GM18909 (cell line): ENCODE measurements around the gene NOL4L.

ENCODE experiments used
- ATAC-seq: cut with Tn5 transposase; IDR thresholded peaks from one replicate; pipeline ENCODE4 v1.9.1; 2021; ENCODE audit warnings: mild to moderate bottlenecking; ENCODE audit not compliant: unreplicated experiment, poor library complexity

The NOL4L gene

DNA sequence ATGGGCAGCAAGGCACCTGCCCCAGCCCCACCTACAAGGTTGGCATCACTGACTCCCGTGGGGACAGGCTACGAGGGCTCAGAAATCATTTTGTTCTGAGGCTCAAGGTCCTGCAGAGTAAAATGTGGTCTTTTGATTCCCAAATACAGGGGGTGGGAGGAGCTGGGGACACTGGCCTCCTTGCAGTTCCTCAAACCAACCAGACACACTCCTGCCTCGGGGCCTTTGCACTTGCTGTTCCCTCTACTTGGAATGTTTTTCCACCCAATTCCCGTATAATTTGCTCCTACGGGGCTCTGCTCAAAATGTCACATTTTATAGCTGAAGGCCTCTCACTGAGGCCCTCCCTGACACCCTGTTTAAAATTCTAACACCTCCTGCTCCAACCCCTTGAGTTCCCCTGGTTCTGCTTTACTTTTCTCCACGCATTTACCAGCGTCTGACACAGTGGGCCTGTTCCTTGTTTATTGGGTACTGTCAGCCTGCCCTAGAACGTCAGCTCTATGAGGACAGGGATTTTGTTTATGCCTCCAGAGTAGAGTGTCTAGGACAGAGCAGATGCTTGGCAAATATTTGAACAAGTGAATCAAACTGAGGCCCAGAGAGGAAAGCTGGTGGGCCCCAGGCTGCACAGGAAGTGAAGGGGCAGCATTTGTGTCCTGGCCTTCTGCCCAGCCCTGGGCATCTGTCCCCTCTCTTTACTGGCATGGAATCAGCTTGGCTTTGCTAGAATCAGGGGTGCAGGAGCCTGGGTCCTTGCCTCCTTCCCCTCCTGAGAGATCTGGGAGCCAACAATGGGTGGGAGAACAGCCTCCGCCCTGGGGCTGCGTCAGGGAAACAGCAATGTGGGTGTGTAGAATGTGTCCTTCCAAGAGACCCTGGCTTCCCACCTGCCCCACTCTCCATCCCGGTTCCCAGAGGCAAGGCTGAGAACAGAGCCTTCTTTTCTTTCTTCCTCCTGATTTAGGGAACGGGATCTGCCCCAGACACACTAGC, 18.5 kb downstream of the NOL4L start:
- ATAC-seq, result no peak

DNA sequence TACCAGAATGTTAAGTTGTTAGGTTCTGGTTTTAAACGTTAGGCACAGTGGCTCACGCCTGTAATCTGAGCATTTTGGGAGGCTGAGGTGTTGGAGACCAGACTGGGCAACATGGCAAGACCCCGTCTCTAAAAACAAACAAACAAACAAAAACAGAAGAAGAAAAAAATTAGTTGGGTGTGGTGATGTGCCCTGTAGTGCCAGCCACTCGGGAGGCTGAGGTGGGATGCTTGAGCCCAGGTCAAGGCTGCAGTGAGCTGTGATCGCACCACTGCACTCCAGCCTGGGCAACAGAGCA, 19.4 kb downstream of the NOL4L start:
- ATAC-seq, result no peak

DNA sequence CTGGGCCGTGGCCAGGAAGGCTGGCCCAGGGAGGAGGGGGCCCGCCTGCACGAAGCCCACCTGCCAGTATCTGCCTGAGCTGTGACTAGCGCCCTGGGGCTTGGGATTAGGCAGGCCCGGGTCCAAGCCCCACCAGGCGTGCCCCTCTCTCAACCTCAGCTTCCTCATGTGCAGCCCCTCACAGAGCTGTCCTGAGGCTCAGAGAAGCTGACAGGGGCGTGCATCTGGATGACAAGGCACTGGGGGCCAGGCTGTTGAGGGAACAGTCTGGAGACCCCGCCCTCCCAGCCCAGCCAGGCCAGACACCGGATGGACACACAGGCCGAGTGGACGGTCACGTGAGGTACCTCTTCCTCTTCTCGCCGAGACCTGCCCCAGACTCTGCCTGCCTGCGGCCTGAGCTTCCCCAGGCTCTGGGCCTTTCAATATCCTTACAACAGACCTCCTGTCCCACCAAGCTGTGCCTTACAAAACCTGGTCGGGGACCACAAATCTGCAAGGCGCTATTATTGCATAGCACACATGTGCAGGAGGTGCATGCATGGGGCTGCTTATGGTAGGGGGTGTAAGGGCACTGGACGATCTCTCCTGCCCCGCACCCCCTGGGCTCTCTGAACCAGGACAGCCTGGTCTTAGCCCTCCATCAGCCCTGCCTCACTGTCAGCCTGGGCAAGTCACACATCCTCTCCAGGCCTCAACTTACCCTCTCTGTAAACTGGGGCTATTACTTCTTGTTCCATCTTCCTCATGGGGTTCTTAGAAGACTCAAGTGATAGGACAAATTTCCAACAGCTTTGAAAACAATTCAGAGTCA, 20.0 kb downstream of the NOL4L start:
- no peak for ATAC-seq

DNA sequence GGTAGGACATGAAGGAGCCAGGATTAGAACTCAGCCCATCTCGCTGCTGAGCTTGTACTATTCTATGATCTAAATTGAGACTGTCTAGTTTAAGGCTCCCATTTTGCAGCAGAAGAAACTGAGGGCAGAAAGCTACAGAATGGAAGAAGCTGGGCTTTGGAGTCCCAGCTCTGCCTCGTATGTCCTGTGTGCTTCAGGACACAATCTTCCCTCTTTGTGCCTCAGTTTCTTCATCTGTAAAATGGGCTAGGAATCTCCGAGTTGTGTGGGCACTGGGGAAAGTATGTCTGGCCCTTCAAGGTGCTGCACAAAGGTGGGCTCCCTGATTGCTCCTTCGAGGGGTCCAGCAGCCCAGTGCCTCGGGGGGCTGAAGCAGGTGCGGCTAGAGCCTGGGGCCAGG, 20.7 kb downstream of the NOL4L start:
- ATAC-seq, result no peak

DNA sequence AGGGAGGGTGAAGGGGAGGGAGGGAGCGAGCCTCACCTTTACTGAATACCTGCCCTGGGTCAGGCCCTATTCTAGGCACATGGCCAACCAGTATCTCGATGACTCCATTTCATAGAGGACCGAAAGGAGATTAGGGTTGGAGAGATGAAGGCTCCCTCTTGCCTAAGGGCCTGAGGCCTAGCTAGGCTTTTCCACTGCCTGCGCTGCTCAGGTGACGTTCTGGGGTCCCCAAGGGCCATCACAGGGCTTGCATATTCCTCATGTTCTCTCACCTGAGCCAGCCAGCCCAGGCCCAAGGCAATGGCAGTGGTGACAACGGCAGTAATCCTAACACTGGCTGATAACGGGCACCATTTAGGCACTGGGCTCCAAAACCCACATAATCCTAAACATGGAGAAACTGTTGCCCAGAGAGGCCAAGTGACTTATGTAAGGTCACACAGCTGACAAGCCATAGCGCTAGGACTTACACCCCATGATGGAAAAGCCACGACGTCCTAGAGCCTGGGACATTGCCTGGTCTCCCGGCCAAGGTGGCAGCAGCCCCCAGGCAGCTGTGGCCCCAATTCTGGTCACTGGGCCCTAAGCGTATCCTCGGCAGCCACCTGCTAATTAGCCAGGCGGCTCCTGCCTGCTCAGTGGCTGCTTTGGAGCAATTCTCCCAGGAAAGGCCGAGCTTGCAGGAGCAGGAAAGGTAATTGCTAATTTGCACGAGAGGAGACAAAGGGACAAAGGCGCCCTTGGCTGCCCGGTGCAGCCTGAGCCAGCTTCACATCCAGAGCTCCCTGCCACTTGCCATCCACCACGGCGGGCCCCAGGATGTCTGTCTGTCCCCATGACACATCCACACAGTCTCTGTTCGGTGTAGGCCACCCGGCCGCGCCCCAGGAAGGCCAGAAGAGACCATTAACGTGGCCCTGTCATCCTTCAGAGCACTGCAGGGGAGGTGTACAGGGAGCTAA, 21.5 kb downstream of the NOL4L start:
- no peak for ATAC-seq

DNA sequence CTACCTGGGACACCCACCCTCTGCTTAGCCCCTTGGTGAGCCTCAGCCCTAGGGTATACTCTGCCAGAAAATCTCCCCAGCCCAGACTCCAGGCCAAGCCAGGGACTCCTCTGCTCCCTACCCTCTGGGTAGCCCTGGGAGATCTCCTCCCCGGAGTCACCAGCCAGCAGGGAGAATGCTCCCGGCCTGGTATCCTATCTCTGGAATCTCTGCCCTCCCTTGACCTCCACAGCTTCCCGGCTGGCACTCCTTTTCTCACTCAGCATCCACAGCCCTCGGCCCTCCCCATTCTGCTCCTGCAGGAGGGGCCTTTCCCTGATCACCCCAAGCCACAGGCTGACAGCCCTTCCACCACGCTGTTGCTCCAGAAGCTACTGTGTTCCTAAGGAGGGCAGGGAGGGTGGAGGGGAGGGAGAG, 22.6 kb downstream of the NOL4L start:
- no peak for ATAC-seq

DNA sequence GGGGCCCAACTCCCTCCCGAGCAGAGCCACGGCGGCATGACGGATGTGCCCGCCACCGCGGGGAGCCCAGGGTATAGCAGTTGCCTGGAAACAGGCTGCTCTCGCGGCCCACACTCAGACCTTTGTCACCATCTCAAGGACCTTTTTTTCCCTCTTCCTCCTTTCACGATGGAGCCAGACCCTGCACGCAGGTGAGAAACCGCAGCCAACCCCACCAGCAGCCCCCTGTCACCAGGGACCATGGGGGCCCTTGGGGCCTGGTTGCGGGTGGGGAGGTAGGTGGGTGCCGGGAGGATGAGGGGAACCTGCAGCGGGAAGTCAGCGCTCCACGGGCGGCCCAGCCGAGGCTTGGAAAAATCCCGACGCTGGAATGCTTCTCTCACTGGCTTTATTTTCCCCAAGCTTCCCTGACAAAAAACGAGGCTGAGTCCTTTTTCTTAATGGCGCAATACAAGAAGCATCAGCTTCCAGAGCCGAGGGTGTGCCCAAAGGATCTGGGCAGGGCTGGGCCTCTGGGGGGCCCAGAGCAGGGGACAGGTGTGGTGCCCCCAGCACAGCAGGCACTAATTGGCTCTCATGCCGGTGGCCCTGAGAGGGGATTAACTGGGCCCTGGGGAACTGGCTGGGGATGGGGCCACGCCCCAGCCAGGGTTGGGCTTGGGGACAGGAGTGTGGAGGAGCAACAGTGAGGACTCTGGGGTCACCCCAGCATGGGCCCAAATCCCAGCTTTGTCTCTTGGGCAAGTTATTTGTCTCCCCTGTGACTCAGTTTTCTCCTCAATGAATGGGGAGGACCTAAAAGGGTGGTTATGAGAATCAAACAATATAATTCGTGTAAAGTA, 23.9 kb downstream of the NOL4L start:
- no peak for ATAC-seq

DNA sequence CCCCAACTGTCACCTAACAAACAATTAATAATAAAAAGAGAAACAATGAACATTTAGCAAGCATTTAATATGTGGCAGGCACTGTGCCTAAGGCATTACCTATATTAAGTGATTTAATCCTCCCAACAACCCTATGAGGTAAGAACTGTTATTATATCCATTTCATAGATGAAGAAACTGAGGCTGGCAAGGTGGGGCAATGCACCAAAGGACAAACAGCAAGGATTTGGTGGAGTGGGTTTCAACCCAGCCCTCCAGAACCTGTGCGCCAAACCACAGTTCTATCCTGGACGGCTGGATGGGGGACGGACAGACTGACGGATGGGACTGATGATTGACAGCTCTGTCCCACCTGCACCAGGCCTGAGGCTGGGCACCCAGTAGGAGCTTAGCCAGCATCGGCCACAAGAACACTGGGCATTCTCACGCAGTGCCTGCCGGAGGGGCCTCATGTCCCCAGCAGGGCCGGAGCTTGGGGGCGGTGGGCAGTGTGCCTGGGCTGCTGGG, 24.6 kb downstream of the NOL4L start:
- no peak for ATAC-seq

DNA sequence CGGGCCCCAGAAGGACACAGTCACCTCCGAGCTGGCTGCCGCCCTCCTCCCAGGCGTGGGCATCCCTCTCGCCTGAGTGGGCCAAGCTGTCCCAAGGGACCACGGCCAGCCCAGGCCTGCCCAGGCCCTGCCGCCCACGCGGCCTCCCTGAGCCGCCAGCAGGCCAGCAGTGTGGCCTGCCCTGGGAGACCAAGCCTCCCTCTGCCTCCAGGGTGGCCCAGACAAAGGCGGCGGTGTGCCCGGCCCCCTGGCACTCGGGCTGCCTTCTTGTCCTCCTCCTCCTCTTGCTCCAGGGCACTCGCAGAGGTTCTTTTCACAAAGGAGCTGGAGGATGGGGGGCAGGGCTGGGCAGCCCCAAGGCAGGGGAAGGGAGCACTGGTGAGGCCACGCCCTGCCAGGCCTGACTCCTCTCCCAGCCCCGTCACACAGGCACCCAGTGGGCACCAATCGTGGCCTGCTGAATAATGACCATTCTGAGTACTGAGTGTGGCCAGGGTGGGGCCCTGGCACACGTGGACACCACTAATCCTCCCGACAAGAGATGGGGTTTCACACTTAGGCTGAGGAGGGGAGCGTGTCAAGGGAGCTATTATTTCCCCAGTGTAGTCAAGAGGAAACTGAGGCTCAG, 25.3 kb downstream of the NOL4L start:
- no peak for ATAC-seq

DNA sequence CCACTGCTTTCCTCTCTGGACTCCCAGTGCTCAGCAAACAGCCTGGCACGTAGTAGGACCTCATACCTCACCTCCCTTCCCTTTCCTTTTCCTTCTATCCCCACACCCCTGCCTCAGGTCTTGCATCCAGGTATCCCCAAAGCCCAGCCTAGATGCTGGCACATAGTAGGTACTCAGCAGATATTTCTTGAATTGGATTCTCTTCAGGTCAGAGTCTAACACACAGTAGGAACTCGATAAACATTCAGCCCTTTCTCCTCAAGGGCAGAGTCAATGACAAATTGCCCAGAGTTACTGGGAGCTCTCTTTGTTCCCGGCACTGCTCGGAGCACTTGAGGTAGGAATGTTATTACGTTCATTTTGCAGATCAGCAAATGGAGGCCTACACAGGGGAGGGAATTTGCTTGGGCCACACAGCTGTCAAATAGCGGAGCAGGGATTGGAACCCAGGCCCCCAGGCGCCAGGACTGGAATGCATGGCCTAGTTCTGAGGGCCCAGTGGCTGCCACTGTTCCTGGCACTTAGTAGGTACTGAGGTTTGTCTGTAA, 25.9 kb downstream of the NOL4L start:
- no peak for ATAC-seq

DNA sequence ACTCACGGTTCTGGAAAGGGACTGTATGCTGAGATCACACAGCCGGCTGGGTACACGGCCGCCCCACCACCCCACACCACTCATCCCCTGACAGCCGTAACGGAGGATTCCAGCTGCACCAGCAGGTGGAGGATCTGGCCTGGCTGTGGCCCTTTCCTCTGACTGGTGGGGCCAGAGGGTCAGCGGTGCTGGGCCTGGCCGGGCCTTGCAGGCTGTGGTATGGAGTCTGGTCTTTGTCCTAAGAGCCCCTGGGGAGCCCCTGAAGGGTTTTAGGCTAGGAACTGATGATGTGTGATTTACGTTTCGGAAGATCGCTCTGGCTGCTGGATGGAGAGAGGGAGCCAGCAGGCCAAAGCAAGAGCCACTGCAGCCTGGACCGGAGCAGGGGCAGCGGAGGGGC, 26.6 kb downstream of the NOL4L start:
- no peak for ATAC-seq

DNA sequence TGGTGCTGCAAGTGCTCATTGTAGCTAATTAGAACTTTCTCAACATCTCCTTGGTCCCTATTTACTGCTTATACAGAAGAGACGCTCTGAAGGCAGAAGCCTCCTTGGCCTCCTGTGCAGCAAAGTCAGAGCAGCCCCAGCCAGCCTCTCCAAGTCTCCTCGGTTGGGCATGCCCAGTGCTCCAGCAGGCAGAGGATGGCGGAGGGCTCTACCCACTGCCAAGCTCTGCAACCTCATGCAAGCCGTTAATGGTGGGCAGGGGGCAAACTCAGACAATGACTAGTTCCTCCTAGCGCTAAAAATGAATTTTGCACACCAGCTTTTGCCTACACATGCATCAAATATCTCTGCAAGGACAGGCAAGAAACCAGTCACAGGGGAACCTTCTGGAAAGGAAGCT, 27.8 kb downstream of the NOL4L start:
- ATAC-seq, result no peak

DNA sequence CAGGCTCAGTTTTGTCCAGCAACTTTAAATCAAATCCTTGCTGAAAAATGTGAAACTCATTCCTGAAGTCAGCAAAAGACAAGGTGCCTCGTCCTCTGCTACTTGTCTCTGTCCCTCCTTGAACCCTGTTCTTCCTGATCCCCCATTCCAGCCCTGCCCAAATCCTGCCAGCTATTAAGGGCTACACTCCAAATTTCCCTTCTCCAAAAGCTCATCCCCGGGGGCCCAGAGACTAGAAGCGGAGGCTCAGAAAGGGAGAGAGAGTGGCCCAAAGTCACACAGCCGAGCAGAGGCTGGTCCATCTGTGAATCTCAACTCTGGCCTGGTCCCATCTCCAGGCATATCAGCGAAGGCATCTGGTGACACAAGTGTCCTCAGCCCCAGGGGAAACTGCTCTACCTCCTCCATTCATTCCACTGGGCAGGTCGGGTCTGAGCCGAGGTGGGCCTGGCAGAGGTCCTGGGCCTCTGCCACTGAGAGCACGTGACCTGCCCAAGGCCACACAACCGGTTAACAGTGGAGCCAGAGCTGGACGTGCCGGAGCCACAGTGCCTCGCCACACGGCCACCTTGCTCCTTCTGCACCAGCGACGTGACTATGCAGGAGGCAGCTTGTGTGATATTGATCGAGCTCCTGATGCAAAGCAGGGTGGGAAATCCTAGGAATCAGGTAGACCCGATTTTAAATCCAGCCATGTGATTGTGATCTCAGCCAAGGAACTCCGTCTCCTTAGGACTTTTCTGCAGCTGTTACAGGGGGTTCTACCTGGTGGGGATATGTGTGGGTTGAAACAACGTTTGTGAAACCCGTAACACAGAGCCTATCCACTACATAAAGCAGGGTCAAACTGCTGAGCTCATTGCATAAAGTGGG, 28.6 kb downstream of the NOL4L start:
- no peak for ATAC-seq

DNA sequence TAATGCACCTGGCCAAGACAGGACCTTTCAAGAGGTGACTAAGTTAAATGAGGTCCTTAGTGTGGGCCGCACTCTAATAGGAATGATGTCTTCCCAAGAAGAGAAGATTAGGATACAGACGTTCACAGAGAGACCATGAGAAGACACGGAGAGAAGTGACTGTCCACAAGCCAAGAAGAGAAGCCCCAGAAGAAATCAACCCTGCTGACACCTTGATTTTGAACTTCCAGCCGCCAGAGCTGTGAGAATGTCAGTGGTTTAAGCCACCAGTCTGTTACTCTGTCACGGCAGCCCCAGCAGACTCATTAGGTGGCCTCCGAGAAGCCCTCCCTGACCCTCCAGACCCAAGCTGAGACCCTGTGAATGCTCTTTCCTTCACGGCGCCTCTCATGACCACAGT, 29.5 kb downstream of the NOL4L start:
- no peak for ATAC-seq

DNA sequence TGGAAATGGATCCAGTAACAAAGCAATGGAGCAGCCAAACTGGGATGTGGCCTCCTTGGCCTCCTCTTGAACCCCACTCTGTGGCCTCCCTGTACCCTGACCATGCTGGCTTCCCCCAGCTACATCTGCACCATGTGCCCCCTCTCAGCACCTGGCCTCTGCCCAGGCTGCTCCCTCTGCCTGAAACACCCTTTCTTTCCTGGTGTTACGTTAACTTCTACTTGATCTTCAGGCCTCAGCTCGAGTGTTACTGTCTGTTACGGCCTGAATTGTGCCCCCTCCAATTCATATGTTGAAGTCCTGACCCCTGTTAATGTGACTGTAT, 30.2 kb downstream of the NOL4L start:
- no peak for ATAC-seq

DNA sequence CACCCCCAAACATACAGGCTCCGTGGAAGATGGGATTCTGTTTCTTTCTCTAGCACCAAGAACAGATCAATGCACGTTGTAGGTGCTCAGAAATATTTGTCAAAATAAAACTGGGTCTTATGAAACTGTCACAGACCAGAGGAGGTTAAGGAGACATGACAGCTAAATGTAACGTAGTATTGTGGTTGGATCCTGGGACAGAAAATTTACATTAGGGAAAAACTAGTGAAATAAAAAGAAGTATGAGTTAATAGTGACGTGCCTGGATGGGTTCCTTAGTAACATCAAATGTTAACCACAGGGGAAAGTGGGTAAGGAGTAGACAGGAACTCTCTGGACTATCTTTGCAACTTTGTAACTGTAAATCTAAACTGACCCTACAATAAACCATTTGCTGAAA, 31.5 kb downstream of the NOL4L start:
- no peak for ATAC-seq

DNA sequence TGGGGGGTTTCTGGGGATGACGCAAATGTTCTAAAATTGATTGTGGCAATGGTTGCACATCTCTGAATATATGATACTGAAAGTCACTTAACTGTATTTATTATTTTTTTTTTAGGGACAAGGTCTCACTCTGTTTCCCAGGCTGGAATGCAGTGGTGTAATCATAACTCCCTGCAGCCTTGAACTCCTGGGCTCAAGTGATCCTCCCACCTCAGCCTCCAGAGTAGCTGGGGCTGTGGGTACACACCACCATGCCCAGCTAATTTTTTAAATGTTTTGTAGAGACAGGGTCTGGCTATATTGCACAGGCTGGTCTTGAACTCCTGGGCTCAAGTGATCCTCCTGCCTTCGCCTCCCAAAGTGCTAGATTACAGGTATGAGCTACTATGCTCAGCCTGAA, 33.4 kb downstream of the NOL4L start:
- no peak for ATAC-seq

DNA sequence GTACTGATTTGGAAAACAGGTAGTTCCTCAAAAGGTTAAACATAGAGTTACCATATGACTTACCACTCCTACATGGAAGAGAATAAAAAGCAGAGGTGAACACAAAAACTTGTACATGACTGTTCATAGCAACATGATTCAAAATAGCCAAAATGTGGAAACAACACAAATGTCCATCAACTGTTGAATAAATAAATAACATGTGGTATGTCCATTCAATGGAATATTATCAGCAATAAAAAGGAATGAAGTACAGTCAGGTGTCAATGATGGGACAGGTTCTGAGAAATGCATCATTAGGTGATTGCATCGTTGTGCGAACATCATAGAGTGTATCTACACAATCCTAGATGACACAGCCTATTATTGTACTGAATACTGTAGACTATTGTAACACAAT, 35.3 kb downstream of the NOL4L start:
- ATAC-seq, result no peak
